Stimulated activated CD8-positive, alpha-beta memory T cell treated with anti-CD3 and anti-CD28 coated beads, Interleukin-2, amount 100 ng/mL, for 48 hours (primary cell): ENCODE results near the gene EBNA1BP2.
"Not testable (repeated sequence)": the region's sequence is repeated elsewhere in the genome, so short reads cannot be mapped to it uniquely, and the experiment has no call there.

Experiments
- DNase-seq, 2 donors: peaks; one replicate each; pipeline ENCODE4 v3.0.0-alpha.2; 2020; ENCODE audit warnings: low read depth in 2 of 2

The EBNA1BP2 gene

DNA sequence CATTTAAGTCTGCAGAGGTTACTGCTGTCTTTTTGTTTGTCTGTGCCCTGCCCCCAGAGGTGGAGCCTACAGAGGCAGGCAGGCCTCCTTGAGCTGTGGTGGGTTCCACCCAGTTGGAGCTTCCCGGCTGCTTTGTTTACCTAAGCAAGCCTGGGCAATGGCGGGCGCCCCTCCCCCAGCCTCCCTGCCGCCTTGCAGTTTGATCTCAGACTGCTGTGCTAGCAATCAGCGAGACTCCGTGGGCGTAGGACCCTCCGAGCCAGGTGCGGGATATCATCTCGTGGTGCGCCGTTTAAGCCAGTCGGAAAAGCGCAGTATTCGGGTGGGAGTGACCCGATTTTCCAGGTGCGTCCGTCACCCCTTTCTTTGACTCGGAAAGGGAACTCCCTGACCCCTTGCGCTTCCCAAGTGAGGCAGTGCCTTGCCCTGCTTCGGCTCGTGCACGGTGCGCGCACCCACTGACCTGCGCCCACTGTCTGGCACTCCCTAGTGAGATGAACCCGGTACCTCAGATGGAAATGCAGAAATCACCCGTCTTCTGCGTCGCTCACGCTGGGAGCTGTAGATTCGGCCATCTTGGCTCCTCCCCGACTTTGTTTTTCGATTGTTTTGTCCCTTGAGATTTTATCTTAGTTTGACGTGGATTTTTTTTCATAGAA lies 52.0 kb downstream of the EBNA1BP2 start:
- DNase-seq, result not testable (repeated sequence)
